SIG-M5 treated with dmso at 0.1 percent for 504 hours (cell line): ENCODE measurements around the gene EYA2.
"Not testable (repeated sequence)": the region's sequence is repeated elsewhere in the genome, so short reads cannot be mapped to it uniquely, and the experiment has no call there.

Source experiments
- DNase-seq: peaks from one replicate; lab custom pipeline; 2025; ENCODE audit not compliant: unreplicated experiment; lab: John Stamatoyannopoulos, UW

EYA2 gene

GRCh38 chr20:47164140-47164539, 269.5 kb downstream of the EYA2 start:
- DNase-seq: no peak

GRCh38 chr20:47165376-47165865, 270.8 kb downstream of the EYA2 start:
- no peak for DNase-seq

- DNase-seq: no peak
Observed at GRCh38 chr20:47167846-47168245, 273.2 kb downstream of the EYA2 start.

- DNase-seq: no peak
Observed at GRCh38 chr20:47172579-47172978, 277.9 kb downstream of the EYA2 start.

GRCh38 chr20:47173596-47174216, 279.1 kb downstream of the EYA2 start:
- DNase-seq: peak; percentile 55

- no peak for DNase-seq
Observed at GRCh38 chr20:47174456-47175243, 280.0 kb downstream of the EYA2 start.

- DNase-seq: no peak
Observed at GRCh38 chr20:47175493-47175892, 280.9 kb downstream of the EYA2 start.

- DNase-seq: not testable (repeated sequence)
Observed at GRCh38 chr20:47176217-47176616, 281.6 kb downstream of the EYA2 start.

- DNase-seq: no peak
Observed at GRCh38 chr20:47178277-47178676, 283.6 kb downstream of the EYA2 start.

GRCh38 chr20:47178851-47179250, 284.2 kb downstream of the EYA2 start:
- DNase-seq: no peak

- no peak for DNase-seq
Observed at GRCh38 chr20:47179267-47179666, 284.6 kb downstream of the EYA2 start.

- peak; percentile 100 for DNase-seq
Observed at GRCh38 chr20:47181056-47181862, 286.6 kb downstream of the EYA2 start.

GRCh38 chr20:47183367-47183766, 288.7 kb downstream of the EYA2 start:
- DNase-seq: no peak

- no peak for DNase-seq
Observed at GRCh38 chr20:47187450-47188195, 293.0 kb downstream of the EYA2 start.

GRCh38 chr20:47188540-47188939, 293.9 kb downstream of the EYA2 start:
- no peak for DNase-seq

GRCh38 chr20:47189060-47189459, 294.4 kb downstream of the EYA2 start:
- DNase-seq: no peak

GRCh38 chr20:47191074-47191673, 296.5 kb downstream of the EYA2 start:
- peak; percentile 76 for DNase-seq

GRCh38 chr20:47191956-47192355, 297.3 kb downstream of the EYA2 start:
- DNase-seq: no peak

GRCh38 chr20:47195573-47195972, 300.9 kb downstream of the EYA2 start:
- DNase-seq: peak; percentile 49
